Activated B cell treated with CpG ODN at 0.5 μM for 24 hours (primary cell): Measurements from ENCODE around the gene RAD51B. TPM values are rescaled to one million over a fixed set of nuclear protein-coding genes. Genes with fewer than 3 reads are reported as not detected.
A peak's percentile ranks its signal among the peaks of the same experiment; 100 is the strongest.

Experiments
- ATAC-seq: fragments of 200-7000 bp; cut with Tn5 transposase; one replicate; pipeline ENCODE4 v1.10.0; 2021; ENCODE audit warnings: low read depth, mild to moderate bottlenecking, moderate library complexity
- CTCF ChIA-PET: fragments of 350-600 bp; sonication (Branson Sonifier 250); formaldehyde crosslinking; loops from one replicate; lab custom pipeline; 2021; ENCODE audit warnings: antibody characterized with exemption; lab: Charles Lee
- POLR2A ChIA-PET: fragments of 350-600 bp; sonication (Branson Sonifier 250); formaldehyde crosslinking; loops from one replicate; lab custom pipeline; 2021; ENCODE audit warnings: antibody characterized with exemption; lab: Charles Lee
- DNase-seq: peaks from one replicate; pipeline ENCODE4 v3.0.0; 2022
- H3K27ac Mint-ChIP-seq: one replicate; pipeline ENCODE4 v1.8.0; 2020; ENCODE audit warnings: mixed read lengths
- H3K27me3 Mint-ChIP-seq: one replicate; pipeline ENCODE4 v1.8.0; 2021; ENCODE audit warnings: mixed read lengths
- H3K36me3 Mint-ChIP-seq: one replicate; pipeline ENCODE4 v1.8.0; 2021; ENCODE audit warnings: low read depth, mixed read lengths
- H3K4me1 Mint-ChIP-seq: one replicate; pipeline ENCODE4 v1.8.0; 2021; ENCODE audit warnings: mixed read lengths
- H3K4me3 Mint-ChIP-seq: one replicate; pipeline ENCODE4 v1.8.0; 2020; ENCODE audit warnings: mild to moderate bottlenecking, mixed read lengths
- H3K9me3 Mint-ChIP-seq: one replicate; pipeline ENCODE4 v1.8.0; 2020; ENCODE audit warnings: mixed read lengths
- intact Hi-C: fragments of 100-400 bp; cut with micrococcal nuclease; formaldehyde crosslinking; loops from one replicate; pipeline ENCODE4 v1.15.1; 2024
- total RNA-seq: library from RNA; stranded (reverse); gene quantifications from 2 replicates; pipeline ENCODE4 v1.2.3, GENCODE V29; 2022
- TF ChIP-seq, protein P1 (sequence below): fragments of 200-600 bp; IDR thresholded peaks from one replicate; pipeline ENCODE4 v1.8.0; 2022; ENCODE audit warnings: antibody characterized with exemption, mild to moderate bottlenecking

The RAD51B gene
- total RNA-seq, 1 donor from 2014 or later = 53.9 TPM

GRCh38 chr14:68253160-68253780, 433.7 kb downstream of the RAD51B start:
- intact Hi-C loops = no loop called here
- no peak overlapping the region for H3K4me3 Mint-ChIP-seq
- no peak for ATAC-seq
- no peak for DNase-seq
- TF ChIP-seq, protein P1, sequence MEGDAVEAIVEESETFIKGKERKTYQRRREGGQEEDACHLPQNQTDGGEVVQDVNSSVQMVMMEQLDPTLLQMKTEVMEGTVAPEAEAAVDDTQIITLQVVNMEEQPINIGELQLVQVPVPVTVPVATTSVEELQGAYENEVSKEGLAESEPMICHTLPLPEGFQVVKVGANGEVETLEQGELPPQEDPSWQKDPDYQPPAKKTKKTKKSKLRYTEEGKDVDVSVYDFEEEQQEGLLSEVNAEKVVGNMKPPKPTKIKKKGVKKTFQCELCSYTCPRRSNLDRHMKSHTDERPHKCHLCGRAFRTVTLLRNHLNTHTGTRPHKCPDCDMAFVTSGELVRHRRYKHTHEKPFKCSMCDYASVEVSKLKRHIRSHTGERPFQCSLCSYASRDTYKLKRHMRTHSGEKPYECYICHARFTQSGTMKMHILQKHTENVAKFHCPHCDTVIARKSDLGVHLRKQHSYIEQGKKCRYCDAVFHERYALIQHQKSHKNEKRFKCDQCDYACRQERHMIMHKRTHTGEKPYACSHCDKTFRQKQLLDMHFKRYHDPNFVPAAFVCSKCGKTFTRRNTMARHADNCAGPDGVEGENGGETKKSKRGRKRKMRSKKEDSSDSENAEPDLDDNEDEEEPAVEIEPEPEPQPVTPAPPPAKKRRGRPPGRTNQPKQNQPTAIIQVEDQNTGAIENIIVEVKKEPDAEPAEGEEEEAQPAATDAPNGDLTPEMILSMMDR = no peak
- no peaks in the 10 kb centered on the region for H3K27me3 Mint-ChIP-seq
- H3K36me3 Mint-ChIP-seq = peaks cover 3% of the 10 kb centered on the region
- CTCF ChIA-PET = interaction anchor here (0.7 to 9.4 kb wide), 3 partner anchors 14 to 563 kb away, joined by 3 to 135 read pairs (median 5); no protein-coding TSS in a partner anchor
- peak overlapping the region; percentile 90 for H3K27ac Mint-ChIP-seq
- H3K9me3 Mint-ChIP-seq = no peaks in the 10 kb centered on the region
- POLR2A ChIA-PET = interaction anchor here (0.9 to 13.6 kb wide), 9 partner anchors 14 to 563 kb away, joined by 3 to 522 read pairs (median 10); partner anchors contain the start of gene ZFP36L1
- H3K4me1 Mint-ChIP-seq = peaks cover 82% of the 10 kb centered on the region

- H3K36me3 Mint-ChIP-seq = peaks cover 3% of the 10 kb centered on the region
These were observed 434.4 kb downstream of the RAD51B start for GRCh38 chr14:68253878-68254528.

DNA sequence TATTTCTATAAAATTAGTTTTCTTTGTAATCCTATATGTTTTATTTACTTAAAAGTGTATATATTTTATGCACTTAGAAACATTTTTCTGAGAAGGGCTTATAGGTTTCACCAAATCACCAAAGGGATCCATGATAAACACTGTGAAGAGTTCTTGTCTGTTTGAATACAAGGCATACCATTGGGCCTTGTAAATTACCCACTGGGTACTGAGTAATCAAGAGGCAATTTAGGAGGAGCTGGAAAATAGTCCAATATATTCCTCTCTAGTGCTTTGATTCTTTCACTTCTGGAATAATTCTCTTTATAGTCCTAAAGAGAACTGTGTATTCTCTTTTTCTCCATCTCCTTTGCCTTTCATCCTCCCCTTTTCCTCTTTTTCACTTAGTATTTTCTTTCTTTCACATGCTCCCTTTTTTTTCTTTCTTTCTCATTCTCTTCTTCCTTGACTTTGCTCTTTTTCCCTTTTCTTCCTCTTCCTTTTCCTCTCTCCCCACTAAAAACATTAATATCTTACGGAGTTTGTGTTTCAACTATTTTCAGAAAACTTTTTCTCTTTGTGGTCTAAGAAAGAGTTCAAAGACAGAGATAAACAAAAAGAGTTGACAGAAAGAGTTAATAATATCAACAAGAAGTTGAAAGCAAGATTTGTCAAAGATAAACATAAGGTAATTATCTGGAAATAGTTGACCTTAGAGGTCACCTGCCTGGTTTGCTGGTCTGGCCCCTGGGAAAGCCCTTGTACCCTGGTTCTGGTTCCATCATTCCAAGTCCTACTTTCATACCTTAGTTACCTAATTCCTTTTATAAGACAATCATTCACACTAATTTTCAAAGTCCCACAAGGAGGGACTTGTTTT, 435.3 kb downstream of the RAD51B start:
- POLR2A ChIA-PET = interaction anchor here (1.2 to 13.6 kb wide), 7 partner anchors 12 to 562 kb away, joined by 3 to 522 read pairs (median 107); partner anchors contain the start of gene ZFP36L1
- TF ChIP-seq, protein P1 = no peak
- Mint-ChIP-seq H3K4me1 (peaks cover 77% of the 10 kb centered on the region), H3K27ac (peak overlapping the region; percentile 83), H3K9me3 (no peaks in the 10 kb centered on the region), H3K4me3 (peak overlapping the region; percentile 15), H3K27me3 (no peaks in the 10 kb centered on the region), H3K36me3 (peaks cover 3% of the 10 kb centered on the region)
- intact Hi-C loops = no loop called here
- DNase-seq (no peak), ATAC-seq (no peak)
- CTCF ChIA-PET = interaction anchor here (1.7 to 9.4 kb wide), 2 partner anchors 561 to 589 kb away, joined by 6 to 135 read pairs; no protein-coding TSS in a partner anchor

More at GRCh38 chr14:68253878-68254528, 434.4 kb downstream of the RAD51B start:
- Mint-ChIP-seq H3K4me1 (peaks cover 82% of the 10 kb centered on the region), H3K9me3 (no peaks in the 10 kb centered on the region), H3K27me3 (no peaks in the 10 kb centered on the region), H3K27ac (peak overlapping the region; percentile 71), H3K4me3 (no peak overlapping the region)
- no peak for ATAC-seq
- ChIA-PET POLR2A (interaction anchor here (1.2 to 13.6 kb wide), 7 partner anchors 13 to 562 kb away, joined by 3 to 522 read pairs (median 107); partner anchors contain the start of gene ZFP36L1), CTCF (interaction anchor here (0.7 to 9.4 kb wide), 3 partner anchors 14 to 562 kb away, joined by 3 to 135 read pairs (median 5); no protein-coding TSS in a partner anchor)
- TF ChIP-seq, protein P1 = no peak
- no peak for DNase-seq
- intact Hi-C loops = no loop called here

DNA sequence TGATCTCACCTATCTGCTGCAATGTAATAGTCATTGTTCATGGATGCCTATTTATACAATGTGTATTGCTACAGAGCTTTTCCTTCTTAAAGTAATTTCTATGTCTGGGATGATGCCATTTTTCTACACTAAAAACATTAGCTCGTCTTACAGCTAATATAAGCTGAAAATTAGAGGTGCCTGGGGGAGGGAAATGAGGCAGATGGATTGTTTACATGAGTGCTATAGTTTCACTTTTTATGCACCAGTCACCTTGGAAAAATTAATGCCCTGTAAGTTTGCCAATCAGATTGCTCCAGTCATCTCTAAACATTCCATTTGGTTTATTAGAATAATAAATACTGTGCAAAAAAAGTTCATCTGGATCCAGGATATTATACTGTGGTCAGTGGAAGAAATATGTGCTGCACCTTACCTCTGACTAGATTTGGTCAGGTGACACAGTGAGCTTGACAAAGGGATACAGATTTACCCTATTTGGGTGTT, 436.2 kb downstream of the RAD51B start:
- intact Hi-C loops = no loop called here

More for the DNA sequence above, 436.2 kb downstream of the RAD51B start:
- CTCF ChIA-PET = interaction anchor here (1.3 to 1.7 kb wide), 3 partner anchors 530 to 589 kb away, joined by 3 to 6 read pairs (median 3); no protein-coding TSS in a partner anchor
- DNase-seq = no peak
- Mint-ChIP-seq H3K36me3 (peaks cover 3% of the 10 kb centered on the region), H3K27ac (peak overlapping the region; percentile 66), H3K9me3 (no peaks in the 10 kb centered on the region), H3K4me3 (no peak overlapping the region), H3K4me1 (peaks cover 77% of the 10 kb centered on the region), H3K27me3 (no peaks in the 10 kb centered on the region)
- no peak for ATAC-seq
- TF ChIP-seq, protein P1 = no peak
- POLR2A ChIA-PET = interaction anchor here (0.9 to 12.1 kb wide), 6 partner anchors 10 to 559 kb away, joined by 3 to 213 read pairs (median 4); partner anchors contain the start of gene ZFP36L1
